HG02759 (cell line): ENCODE results near the gene CTAGE6.
A peak's percentile ranks its signal among the peaks of the same experiment; 100 is the strongest.
"Not testable (repeated sequence)": the region's sequence is repeated elsewhere in the genome, so short reads cannot be mapped to it uniquely, and the experiment has no call there.

ENCODE experiments used
- ATAC-seq: cut with Tn5 transposase; IDR thresholded peaks from one replicate; pipeline ENCODE4 v1.9.1; 2021; ENCODE audit warnings: mild to moderate bottlenecking, moderate library complexity; ENCODE audit not compliant: unreplicated experiment

Gene CTAGE6

GRCh38 chr7:143757596-143757995 lies at the start of gene CTAGE6:
CTAGE6 (minus strand) TSS chr7:143757696; CDS start chr7:143757658, 38 bp downstream.
- ATAC-seq, result not testable (repeated sequence)

GRCh38 chr7:143806664-143807071 lies 49.2 kb upstream of the CTAGE6 start:
- not testable (repeated sequence) for ATAC-seq

GRCh38 chr7:143797896-143798290 lies 40.4 kb upstream of the CTAGE6 start:
- ATAC-seq, result not testable (repeated sequence)

- not testable (repeated sequence) for ATAC-seq
These were observed 39.8 kb upstream of the CTAGE6 start for GRCh38 chr7:143797119-143797895.

- not testable (repeated sequence) for ATAC-seq
These were observed 38.2 kb upstream of the CTAGE6 start for GRCh38 chr7:143795653-143796052.

GRCh38 chr7:143792633-143793032 lies 35.1 kb upstream of the CTAGE6 start:
- ATAC-seq, result not testable (repeated sequence)

GRCh38 chr7:143785415-143786182 lies 28.1 kb upstream of the CTAGE6 start:
- ATAC-seq, result not testable (repeated sequence)

- not testable (repeated sequence) for ATAC-seq
These were observed 22.1 kb upstream of the CTAGE6 start for GRCh38 chr7:143779591-143779990.

GRCh38 chr7:143772738-143773468 lies 15.4 kb upstream of the CTAGE6 start:
- not testable (repeated sequence) for ATAC-seq

GRCh38 chr7:143767531-143767930 lies 10.0 kb upstream of the CTAGE6 start:
- not testable (repeated sequence) for ATAC-seq

GRCh38 chr7:143765678-143766077 lies 8.2 kb upstream of the CTAGE6 start:
- ATAC-seq, result not testable (repeated sequence)

GRCh38 chr7:143763065-143763464 lies 5.6 kb upstream of the CTAGE6 start:
- ATAC-seq, result not testable (repeated sequence)

- ATAC-seq, result not testable (repeated sequence)
These were observed 12.2 kb downstream of the CTAGE6 start for GRCh38 chr7:143745340-143745739.

- ATAC-seq, result peak; percentile 54
These were observed 20.3 kb downstream of the CTAGE6 start for GRCh38 chr7:143737037-143737819.

- no peak for ATAC-seq
These were observed 21.5 kb downstream of the CTAGE6 start for GRCh38 chr7:143735962-143736361.

GRCh38 chr7:143733876-143734275 lies 23.6 kb downstream of the CTAGE6 start:
- ATAC-seq, result no peak

- no peak for ATAC-seq
These were observed 29.1 kb downstream of the CTAGE6 start for GRCh38 chr7:143728333-143728862.

GRCh38 chr7:143727561-143727960 lies 29.9 kb downstream of the CTAGE6 start:
- peak; percentile 94 for ATAC-seq

GRCh38 chr7:143726143-143726542 lies 31.4 kb downstream of the CTAGE6 start:
- ATAC-seq, result not testable (repeated sequence)

- ATAC-seq, result not testable (repeated sequence)
These were observed 37.2 kb downstream of the CTAGE6 start for GRCh38 chr7:143720335-143720734.
